HG02973 (cell line): ENCODE data around the gene TNFAIP3.
"Not testable (repeated sequence)": the region's sequence is repeated elsewhere in the genome, so short reads cannot be mapped to it uniquely, and the experiment has no call there.

Experiments used
- ATAC-seq: cut with Tn5 transposase; IDR thresholded peaks from one replicate; pipeline ENCODE4 v1.9.1; 2021; ENCODE audit warnings: moderate library complexity; ENCODE audit not compliant: unreplicated experiment

TNFAIP3 gene

GRCh38 chr6:137844327-137844726, 22.7 kb upstream of the TNFAIP3 start:
- not testable (repeated sequence) for ATAC-seq

GRCh38 chr6:137844773-137845172, 22.3 kb upstream of the TNFAIP3 start:
- not testable (repeated sequence) for ATAC-seq

- no peak for ATAC-seq
Measured at GRCh38 chr6:137845460-137845859, 21.6 kb upstream of the TNFAIP3 start.

DNA sequence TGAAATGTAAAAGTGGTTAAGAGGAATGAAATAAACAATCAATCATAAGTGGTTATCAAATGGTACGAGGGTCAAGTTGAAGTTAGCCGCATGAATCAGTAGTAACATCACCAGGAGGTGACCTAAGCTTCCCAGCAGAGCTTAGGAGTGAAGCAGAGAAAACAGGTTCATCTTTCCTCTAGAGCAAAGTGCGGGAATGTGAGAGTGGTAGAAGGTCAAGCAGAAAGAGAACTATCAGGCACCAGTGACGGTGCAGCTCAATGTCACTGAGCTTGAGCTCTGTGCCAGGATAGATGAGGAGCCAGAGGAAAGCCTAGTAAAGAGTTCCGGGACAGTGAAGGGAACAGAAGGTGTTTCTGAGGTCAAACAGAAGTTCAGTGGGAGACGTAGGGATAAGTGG, 20.8 kb upstream of the TNFAIP3 start:
- no peak for ATAC-seq

GRCh38 chr6:137846772-137847313, 20.2 kb upstream of the TNFAIP3 start:
- ATAC-seq: peak; percentile 47

- no peak for ATAC-seq
Measured at GRCh38 chr6:137847748-137848147, 19.3 kb upstream of the TNFAIP3 start.

GRCh38 chr6:137848672-137849071, 18.4 kb upstream of the TNFAIP3 start:
- ATAC-seq: no peak

DNA sequence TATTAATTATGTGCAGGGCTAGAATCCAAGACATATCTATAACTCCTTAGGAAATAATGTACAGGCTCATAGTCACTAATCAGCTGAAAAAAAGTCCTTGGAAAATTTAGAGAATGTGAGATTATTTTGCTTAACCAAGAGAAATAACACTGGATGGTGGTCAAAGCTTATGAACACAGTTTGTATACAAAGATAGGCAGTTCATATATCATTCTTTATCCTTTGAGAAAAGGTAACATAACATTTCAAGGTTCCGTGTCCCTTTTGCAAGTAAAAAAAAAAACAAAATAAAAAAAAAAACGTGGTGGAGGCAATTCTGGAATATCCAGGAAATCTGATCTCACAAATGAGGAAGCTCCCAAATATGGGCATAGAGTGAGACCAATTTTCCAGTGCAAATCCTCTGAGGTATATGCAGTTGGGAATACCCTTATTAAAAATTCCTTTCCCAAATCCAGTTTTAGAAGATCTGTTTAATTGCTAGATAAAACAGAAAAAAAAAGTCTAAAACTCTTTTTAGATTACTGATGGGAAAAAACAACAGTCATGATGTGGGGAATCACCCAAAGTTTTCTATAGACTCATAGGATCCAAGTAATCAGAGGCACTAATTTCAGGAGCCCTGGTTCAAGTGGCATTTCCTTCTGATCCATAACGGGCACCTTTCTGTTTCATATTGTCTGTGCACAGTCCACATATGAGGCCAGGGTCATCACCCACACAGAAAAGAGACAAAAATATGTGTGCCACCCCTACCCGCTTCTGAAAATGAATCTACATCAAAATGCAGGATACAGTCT, 17.7 kb upstream of the TNFAIP3 start:
- no peak for ATAC-seq

- no peak for ATAC-seq
Measured at GRCh38 chr6:137849981-137850714, 16.9 kb upstream of the TNFAIP3 start.

GRCh38 chr6:137850816-137851602, 16.1 kb upstream of the TNFAIP3 start:
- ATAC-seq: no peak

DNA sequence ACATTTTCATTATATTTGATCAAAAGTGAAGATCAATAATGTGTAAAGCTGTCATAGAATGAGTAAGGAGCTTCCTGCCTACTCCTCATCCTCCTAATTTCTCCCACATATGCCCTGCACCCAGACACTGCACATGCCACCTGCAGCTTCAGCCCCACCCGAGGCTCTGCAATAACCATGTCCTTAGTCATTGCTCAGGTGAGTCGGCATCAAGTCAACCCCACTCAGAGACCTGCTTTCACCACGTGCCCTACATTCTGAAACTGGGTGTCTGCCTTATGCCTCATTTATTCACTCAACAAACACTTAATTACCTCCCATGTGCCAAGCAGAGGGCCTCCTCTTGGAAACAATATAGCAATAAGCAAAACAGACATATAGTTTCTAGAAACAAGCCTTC, 15.4 kb upstream of the TNFAIP3 start:
- no peak for ATAC-seq

DNA sequence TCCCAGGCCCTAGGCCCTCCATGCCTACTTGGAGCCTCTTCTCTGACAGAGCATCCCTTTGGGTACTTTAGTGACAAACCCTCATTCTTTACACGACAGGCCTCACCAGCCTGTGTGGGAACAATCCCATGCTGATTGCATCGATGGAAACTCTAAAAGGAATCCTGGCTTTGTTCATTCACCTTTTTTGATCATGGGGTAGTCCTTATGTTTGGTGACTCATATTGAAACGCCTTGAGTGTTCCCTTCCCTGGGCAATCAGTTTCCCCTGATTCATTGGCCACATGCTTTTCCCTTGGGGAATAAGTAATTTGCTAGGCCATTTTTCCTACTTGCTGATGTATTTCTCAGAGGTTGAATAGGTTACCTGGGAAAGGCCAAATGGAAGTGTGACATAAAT, 14.7 kb upstream of the TNFAIP3 start:
- ATAC-seq: no peak

- no peak for ATAC-seq
Measured at GRCh38 chr6:137852811-137853210, 14.2 kb upstream of the TNFAIP3 start.

DNA sequence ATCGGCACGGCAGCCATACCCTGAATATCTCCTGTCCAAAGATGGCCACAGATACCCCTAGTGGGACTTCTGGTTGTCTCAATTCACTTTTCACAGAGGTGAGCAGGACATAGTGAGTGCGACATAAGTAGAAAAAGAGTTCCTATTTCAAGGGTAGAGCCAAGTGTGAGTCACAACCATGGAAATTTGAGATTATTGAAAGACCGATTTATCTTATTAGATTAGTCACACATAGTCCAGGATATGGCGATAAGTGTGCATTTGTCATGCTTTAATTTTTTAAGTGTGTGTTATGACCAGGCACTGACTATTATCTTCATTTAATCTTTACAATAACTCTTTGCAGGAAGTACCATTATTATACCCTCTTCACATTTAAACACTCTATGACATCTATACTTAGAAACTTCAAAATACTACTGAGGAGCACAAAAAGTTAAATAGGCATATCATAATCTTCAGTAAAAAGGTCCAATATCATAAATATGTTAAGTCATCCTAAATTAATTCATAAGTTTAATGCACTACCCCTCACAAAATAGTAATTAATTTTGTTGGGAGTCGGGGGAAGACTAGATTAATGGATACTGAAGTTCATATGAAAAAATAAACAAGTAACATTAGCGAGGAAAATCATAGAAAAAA, 13.4 kb upstream of the TNFAIP3 start:
- ATAC-seq: no peak

DNA sequence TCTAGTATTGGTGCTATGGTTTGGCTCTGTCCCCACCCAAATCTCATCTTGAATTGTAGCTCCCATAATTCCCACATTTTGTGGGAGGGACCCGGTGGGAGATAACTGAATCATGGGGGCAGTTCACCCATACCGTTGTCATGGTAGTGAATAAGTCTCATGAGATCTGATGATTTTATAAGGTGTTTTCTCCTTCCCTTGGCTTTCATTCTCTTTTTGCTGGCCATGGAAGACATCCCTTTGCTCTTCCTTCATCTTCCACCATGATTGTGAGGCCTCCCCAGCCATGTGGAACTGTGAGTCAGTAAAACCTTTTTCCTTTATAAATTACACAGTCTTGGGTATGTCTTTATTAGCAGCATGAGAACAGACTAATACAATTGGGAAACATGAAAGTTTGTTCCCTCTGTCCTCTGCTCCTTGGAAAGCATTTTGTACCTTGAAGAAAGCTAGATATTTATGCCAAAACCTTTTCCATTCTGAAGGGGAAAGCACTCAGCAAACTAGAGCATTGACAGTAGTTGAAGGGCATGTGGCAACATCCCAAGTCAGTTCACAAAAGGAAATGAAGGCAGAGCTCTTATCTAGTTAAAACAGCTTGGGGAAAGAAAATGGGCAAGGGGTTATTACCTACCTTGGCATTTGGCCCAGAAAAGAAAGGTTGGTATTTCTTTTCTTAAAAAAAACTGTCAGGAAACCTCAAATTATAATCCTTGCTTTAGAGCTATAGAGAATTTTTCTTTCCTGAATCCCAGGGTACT, 10.7 kb upstream of the TNFAIP3 start:
- no peak for ATAC-seq

- ATAC-seq: no peak
Measured at GRCh38 chr6:137859025-137859424, 8.0 kb upstream of the TNFAIP3 start.

- ATAC-seq: no peak
Measured at GRCh38 chr6:137860394-137861005, 6.6 kb upstream of the TNFAIP3 start.

- no peak for ATAC-seq
Measured at GRCh38 chr6:137861550-137862337, 5.3 kb upstream of the TNFAIP3 start.
